T-helper 2 cell treated with Interferon-gamma antibody and Interleukin-4, amounts not matched to agents 5 μg/mL and 100 μg/mL, for 36 hours (primary cell): ENCODE results near the gene LARP4B.

Source experiments
- DNase-seq: peaks from one replicate; pipeline ENCODE4 v3.0.0; 2021; ENCODE audit warnings: low spot score
- H3K27ac Mint-ChIP-seq: one replicate; pipeline ENCODE4 v1.8.0; 2021; ENCODE audit warnings: mild to moderate bottlenecking, mixed read lengths
- H3K27me3 Mint-ChIP-seq: one replicate; pipeline ENCODE4 v1.8.0; 2021; ENCODE audit warnings: low read depth, mixed read lengths
- H3K36me3 Mint-ChIP-seq: one replicate; pipeline ENCODE4 v1.8.0; 2021; ENCODE audit warnings: low read depth, mixed read lengths
- H3K4me1 Mint-ChIP-seq: one replicate; pipeline ENCODE4 v1.8.0; 2021; ENCODE audit warnings: low read depth, mixed read lengths
- H3K4me3 Mint-ChIP-seq: one replicate; pipeline ENCODE4 v1.8.0; 2022; ENCODE audit warnings: mild to moderate bottlenecking, moderate library complexity, mixed read lengths
- H3K9me3 Mint-ChIP-seq: one replicate; pipeline ENCODE4 v1.8.0; 2021; ENCODE audit warnings: mixed read lengths

LARP4B gene

DNA sequence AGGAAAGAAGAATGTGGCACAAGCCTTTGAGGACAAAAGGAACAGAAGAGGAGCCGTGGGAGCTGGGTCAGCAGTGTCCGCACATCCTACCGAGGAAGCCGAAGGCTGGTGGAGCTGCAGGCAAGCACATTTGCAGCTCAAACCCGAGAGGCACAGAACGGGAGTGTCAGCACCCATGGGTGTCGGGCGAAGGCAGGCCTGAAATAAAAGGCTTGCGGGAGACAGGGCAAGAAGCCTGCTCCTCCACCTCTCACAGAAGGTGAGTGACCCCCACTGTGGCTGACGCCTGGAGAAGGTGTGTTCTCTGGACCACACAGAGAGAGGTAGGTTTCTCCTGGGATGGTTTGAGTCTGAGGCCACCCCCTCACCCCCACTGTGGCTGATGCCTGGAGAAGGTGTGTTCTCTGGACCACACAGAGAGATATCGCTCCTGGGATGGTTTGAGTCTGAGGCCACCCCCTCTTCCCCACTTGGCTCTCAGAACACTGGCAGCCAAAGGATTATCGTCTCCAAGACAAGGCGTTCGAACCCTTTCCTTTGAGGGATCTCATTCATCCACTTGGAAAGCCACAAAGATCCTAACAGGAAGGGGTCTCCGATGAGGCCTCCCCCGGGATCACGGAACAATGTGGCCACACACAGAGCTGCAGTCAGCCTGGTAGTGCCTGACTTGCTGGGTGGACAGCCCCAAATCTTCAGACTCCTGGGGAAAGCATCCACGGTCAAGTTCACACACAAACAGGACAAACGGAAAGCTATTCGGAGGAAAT is 35.1 kb upstream of the LARP4B start:
- Mint-ChIP-seq H3K4me1 (peaks cover 11% of the 10 kb centered on the region), H3K9me3 (peaks cover 6% of the 10 kb centered on the region), H3K27me3 (peaks cover 22% of the 10 kb centered on the region), H3K36me3 (peaks cover 4% of the 10 kb centered on the region), H3K27ac (peak overlapping the region; percentile 29), H3K4me3 (peak overlapping the region; percentile 39)
- no peak for DNase-seq

DNA sequence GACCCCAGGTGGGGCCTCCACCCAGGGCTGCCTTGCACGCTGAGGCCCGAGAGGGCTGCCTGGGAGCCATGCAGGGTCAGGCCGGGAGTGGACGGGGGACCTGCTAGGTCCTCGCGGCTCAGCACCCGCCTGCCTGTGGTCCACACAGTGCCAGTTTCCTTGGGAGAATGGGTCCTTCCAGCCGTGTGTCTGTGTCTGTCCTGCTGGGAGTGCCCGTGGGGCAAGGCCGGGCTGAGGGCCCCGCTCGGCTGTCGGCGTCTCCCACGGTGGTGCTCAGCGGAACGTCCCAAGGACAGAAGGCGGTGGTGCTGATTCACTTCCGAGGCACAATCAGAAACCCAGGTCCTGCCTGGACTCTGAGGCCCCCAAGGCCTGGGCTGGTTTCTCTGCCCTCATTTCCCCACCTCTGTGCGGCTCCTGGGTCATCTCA is 33.5 kb upstream of the LARP4B start:
- Mint-ChIP-seq H3K9me3 (peaks cover 6% of the 10 kb centered on the region), H3K36me3 (peaks cover 4% of the 10 kb centered on the region), H3K4me1 (peaks cover 11% of the 10 kb centered on the region), H3K27me3 (peaks cover 18% of the 10 kb centered on the region), H3K27ac (no peak overlapping the region), H3K4me3 (no peak overlapping the region)
- DNase-seq = no peak

DNA sequence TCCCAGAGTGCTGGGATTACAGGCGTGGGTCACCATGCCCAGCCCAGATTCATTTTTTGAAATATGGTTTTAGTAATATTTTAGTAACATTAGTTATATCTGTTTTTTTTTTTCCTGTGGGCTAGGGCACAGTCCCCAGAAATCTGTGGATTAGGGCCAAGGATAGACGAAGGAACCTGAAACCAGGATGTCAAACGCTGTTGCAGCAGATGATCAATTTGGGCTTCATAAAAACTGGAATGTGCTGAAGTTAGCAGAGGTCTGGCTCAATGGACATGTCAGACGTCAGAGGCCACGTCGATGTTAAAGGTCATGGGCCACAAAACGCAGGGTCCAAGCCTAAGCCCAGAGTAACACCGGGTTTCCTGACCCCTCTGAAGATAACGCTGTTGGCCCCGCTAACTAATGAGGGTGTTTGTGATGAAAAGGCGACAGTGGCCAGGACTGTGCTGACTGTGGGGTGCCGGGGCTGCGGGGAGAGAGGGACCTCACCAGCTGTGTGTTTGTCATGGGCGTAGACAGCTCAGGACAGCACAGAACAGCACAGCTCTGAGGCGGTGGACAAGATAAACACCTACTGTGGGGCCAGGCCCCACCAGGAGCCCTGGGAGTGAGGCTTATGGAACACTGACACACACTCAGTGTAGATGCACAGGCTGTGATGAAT is 32.9 kb upstream of the LARP4B start:
- Mint-ChIP-seq H3K9me3 (peaks cover 6% of the 10 kb centered on the region), H3K4me1 (peaks cover 11% of the 10 kb centered on the region), H3K27me3 (peaks cover 15% of the 10 kb centered on the region), H3K27ac (no peak overlapping the region), H3K36me3 (peaks cover 4% of the 10 kb centered on the region), H3K4me3 (no peak overlapping the region)
- no peak for DNase-seq

DNA sequence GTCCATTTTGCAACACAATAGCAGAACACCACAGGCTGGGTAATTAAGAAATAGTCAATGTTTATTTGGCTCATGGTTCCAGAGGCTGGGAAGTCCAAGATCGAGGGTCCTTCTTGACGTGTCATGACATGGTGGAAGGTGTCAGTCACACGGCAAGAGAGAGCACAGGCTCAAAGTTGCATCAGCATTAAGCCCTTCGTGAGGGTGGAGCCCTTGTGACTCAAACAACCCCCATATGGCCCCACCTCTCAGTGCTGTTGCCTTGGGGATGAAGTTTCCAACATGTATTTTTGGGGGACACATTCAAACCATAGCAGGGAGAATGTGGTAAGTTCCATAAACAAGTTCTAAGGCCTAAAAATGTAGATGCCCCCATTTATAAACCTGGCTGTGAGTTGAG is 32.1 kb upstream of the LARP4B start:
- Mint-ChIP-seq H3K4me1 (peaks cover 9% of the 10 kb centered on the region), H3K36me3 (peaks cover 4% of the 10 kb centered on the region), H3K9me3 (peaks cover 6% of the 10 kb centered on the region), H3K4me3 (no peak overlapping the region), H3K27me3 (peaks cover 10% of the 10 kb centered on the region), H3K27ac (no peak overlapping the region)
- no peak for DNase-seq

DNA sequence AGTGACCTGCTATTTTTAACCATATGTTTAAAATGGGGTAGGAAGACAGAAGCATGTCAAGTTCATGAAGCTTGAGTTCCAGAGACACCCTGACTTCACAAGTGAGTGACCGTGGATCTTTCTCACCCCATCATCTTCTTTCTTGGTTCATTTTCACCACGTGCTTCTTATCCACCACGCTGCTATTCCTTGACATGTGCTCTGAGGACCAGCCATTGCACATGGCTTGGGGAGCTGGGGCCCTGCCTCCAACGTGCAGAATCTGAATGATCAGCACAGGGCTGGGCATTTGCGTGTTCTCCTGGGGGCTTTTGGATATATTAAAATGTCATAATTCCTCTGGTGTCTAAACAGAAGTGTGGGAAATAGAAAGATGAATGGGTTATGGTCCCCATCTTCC is 31.7 kb upstream of the LARP4B start:
- H3K36me3 Mint-ChIP-seq = peaks cover 4% of the 10 kb centered on the region
- DNase-seq = no peak
- H3K27ac Mint-ChIP-seq = no peak overlapping the region
- peaks cover 9% of the 10 kb centered on the region for H3K4me1 Mint-ChIP-seq
- peaks cover 8% of the 10 kb centered on the region for H3K27me3 Mint-ChIP-seq
- no peak overlapping the region for H3K4me3 Mint-ChIP-seq
- peaks cover 6% of the 10 kb centered on the region for H3K9me3 Mint-ChIP-seq

DNA sequence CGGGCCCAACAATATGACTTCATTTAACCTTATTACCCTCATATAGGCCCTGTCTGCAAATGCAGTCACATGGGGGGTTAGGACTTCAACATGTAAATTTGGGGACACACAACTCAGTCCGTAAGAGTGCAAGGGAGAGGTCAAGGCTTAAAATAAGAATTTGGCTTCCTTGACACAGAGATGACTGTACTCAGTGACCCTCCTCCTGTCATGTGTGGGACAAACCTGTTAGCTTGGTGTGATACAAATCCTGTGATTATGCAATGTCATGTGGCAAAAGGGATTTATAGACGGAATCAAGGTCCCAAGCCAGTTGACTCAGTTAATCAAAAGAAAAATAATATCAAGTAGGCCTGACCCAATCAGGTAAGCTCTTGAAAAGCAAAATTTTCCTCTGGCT is 30.8 kb upstream of the LARP4B start:
- H3K27me3 Mint-ChIP-seq = peaks cover 11% of the 10 kb centered on the region
- DNase-seq = no peak
- no peak overlapping the region for H3K4me3 Mint-ChIP-seq
- H3K4me1 Mint-ChIP-seq = peaks cover 5% of the 10 kb centered on the region
- H3K36me3 Mint-ChIP-seq = peaks cover 3% of the 10 kb centered on the region
- H3K9me3 Mint-ChIP-seq = peaks cover 5% of the 10 kb centered on the region
- no peak overlapping the region for H3K27ac Mint-ChIP-seq

DNA sequence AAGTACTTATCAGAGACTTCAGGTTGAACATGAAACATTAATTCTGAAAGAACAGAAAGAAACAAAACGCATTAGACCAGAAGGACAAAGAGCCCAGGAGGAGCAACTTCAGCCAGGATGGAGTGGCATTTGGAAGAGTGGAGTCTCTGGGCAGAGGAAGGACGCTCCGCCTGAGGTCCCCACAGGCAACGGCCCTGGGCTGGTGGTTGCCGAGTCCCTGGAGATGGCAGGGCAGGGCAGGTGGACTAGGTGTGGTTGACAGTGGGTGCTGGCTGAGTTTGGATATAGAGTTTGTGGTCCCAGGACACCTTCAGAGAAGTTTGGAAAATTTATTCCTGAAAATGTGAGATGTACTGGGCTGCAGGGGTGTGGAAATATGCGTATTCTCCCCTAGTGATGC is 27.4 kb upstream of the LARP4B start:
- Mint-ChIP-seq H3K9me3 (no peaks in the 10 kb centered on the region), H3K27ac (no peak overlapping the region), H3K27me3 (peaks cover 13% of the 10 kb centered on the region), H3K36me3 (no peaks in the 10 kb centered on the region), H3K4me1 (no peaks in the 10 kb centered on the region), H3K4me3 (no peak overlapping the region)
- DNase-seq = no peak

DNA sequence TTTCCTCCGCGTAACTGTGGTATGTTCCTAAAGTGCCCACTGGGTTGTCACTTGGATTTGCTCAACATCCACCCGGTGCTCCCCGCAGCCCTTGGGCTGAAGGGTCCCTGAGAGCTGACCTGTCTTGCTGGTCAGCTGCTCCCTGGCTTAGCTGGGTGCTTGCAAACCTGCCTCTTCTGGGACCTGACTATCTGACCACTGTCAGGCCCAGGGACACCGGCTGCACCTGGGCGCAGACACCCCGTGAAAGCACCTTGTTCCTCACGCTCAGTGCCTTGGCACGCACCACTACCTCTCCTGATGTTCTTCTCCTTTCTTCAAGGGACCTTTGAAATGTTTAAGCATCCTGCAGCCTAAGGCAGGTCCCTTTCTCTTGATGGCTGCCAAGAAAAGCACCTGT is 26.6 kb upstream of the LARP4B start:
- H3K4me1 Mint-ChIP-seq = no peaks in the 10 kb centered on the region
- H3K9me3 Mint-ChIP-seq = no peaks in the 10 kb centered on the region
- H3K27ac Mint-ChIP-seq = no peak overlapping the region
- H3K4me3 Mint-ChIP-seq = no peak overlapping the region
- no peak for DNase-seq
- peaks cover 13% of the 10 kb centered on the region for H3K27me3 Mint-ChIP-seq
- no peaks in the 10 kb centered on the region for H3K36me3 Mint-ChIP-seq

DNA sequence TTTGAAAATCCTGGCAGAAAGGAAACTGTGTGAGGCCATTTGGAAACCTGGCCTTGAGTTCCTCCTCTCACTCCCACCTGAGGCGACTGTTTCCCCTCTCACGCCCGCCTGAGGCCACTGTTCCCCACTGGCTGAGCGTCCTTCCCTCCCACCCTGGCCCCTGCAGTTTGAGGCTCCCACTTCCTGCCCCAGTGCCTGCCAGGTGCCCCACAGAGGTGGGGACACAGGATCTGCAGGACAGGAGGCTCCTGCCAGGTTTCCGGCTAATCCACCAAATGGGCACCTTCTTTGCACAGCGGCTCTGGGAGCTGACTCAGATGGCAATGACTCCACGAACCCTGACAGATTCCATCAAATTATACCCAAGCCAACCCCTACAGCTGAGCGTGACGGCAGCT is 24.3 kb upstream of the LARP4B start:
- Mint-ChIP-seq H3K27ac (no peak overlapping the region), H3K36me3 (no peaks in the 10 kb centered on the region), H3K27me3 (peaks cover 16% of the 10 kb centered on the region), H3K9me3 (no peaks in the 10 kb centered on the region), H3K4me3 (no peak overlapping the region), H3K4me1 (no peaks in the 10 kb centered on the region)
- no peak for DNase-seq

DNA sequence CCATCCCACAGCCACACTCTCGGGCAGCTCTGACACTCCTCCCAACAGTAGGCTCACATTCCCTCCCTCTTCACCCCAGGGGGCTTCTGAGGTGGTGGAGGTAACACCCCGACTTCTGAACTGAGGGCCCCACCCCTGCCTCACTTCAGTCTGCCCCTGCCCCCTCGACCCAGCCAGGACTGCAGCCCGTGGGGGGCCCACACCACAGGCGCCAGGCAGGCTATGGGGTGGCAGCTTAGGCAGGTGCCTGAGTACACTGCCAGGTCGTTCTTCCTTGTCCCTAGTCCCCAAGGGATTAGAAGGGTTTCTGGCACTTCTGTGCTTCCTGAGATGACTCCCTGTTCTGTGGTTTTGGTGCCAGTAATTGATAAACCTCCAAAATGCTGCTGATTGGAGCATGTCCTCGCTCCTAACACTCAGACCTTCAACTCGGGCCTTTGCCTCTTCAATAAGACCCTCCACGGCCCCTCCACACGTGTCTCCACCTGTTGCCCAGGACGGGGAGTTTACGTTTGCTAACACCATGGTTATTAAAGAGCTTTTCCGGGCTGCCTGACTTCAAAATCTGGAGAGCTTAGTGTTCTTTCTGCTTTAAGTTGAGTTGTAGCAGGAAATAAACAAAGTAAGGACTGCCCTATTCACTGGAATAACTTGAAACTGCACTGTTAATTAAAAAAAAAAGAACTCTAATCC is 23.8 kb upstream of the LARP4B start:
- no peak for DNase-seq
- peaks cover 17% of the 10 kb centered on the region for H3K27me3 Mint-ChIP-seq
- no peaks in the 10 kb centered on the region for H3K36me3 Mint-ChIP-seq
- no peak overlapping the region for H3K4me3 Mint-ChIP-seq
- H3K27ac Mint-ChIP-seq = no peak overlapping the region
- H3K4me1 Mint-ChIP-seq = no peaks in the 10 kb centered on the region
- no peaks in the 10 kb centered on the region for H3K9me3 Mint-ChIP-seq

DNA sequence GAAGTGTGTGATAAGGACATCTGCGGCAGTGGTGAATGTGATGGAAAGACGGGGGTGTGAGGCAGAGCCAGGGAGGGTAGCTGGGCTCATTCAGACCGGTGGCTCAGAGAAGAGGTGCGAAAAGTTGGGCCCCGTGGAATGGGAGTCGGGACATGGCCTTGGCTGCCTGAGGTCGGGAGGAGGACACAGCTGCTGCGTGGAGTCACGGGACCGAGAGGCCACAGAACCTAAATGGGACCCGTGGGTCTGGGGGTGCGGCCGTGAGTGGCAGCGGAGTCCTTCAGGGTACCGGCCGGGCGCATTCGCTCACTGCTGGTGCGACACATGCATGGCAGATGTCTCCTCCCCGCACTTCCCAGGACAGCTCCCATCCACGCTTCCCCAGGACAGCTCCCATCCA is 22.9 kb upstream of the LARP4B start:
- H3K27ac Mint-ChIP-seq = no peak overlapping the region
- H3K9me3 Mint-ChIP-seq = no peaks in the 10 kb centered on the region
- DNase-seq = no peak
- H3K27me3 Mint-ChIP-seq = peaks cover 14% of the 10 kb centered on the region
- H3K4me1 Mint-ChIP-seq = no peaks in the 10 kb centered on the region
- no peaks in the 10 kb centered on the region for H3K36me3 Mint-ChIP-seq
- no peak overlapping the region for H3K4me3 Mint-ChIP-seq

DNA sequence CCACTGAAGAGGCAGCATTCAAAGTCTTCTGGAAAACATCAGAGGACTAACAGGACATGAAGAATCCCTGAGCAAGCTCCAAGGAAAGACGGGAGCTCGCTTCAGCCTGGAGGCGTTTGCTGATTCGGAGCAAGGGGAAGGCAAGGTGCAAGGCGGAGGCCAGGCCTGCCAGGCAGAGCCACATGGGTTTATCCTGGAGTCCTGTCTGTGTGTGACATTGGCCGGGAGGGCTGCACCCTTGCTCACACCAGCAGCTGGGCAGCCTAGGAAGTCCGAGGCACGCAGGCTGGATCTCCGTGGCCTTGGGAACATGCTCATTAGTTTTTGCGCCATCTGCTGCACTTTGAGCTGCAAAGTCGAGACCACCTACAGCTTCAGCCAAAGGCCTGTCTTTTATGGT is 22.3 kb upstream of the LARP4B start:
- Mint-ChIP-seq H3K9me3 (no peaks in the 10 kb centered on the region), H3K36me3 (no peaks in the 10 kb centered on the region), H3K4me3 (no peak overlapping the region), H3K4me1 (no peaks in the 10 kb centered on the region), H3K27me3 (peaks cover 12% of the 10 kb centered on the region), H3K27ac (no peak overlapping the region)
- DNase-seq = no peak

DNA sequence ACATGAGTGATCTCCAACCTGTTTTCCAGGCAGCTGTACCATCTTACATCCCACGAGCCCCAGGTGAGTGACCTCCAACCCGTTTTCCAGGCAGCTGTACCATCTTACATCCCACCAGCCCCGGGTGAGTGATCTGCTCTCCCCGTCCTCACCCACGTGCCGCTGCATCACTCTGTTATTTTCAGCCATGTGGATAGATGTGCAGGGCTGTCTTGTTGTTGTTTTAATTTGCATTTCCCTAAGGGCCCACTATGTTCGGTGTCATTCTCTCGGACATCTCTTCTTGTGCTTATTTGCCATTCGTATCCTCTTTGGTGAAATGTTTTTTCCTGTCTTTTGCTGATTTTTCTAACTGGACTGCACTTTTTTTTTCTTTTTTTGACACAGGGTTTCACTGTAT is 17.9 kb upstream of the LARP4B start:
- no peak for DNase-seq
- Mint-ChIP-seq H3K27me3 (peaks cover 6% of the 10 kb centered on the region), H3K36me3 (no peaks in the 10 kb centered on the region), H3K4me1 (peaks cover 3% of the 10 kb centered on the region), H3K9me3 (no peaks in the 10 kb centered on the region), H3K4me3 (no peak overlapping the region), H3K27ac (no peak overlapping the region)

DNA sequence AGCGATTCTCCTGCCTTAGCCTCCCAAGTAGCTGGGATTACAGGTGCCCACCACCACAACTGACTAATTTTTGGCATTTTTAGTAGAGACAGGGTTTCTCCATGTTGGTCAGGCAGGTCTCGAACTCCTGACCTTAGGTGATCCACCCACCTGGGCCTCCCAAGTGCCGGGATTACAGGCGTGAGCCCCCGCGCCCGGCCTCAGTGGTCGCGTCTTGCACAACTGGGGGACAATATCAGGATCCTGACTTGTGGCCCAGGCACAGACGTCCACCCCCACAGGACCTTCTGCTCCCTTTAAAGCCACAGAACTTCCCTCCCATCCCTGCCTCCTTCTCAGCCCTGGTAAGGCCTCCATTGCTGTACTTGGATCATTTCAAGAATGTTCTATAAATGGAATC is 16.8 kb upstream of the LARP4B start:
- H3K4me3 Mint-ChIP-seq = no peak overlapping the region
- H3K27ac Mint-ChIP-seq = no peak overlapping the region
- no peaks in the 10 kb centered on the region for H3K9me3 Mint-ChIP-seq
- H3K27me3 Mint-ChIP-seq = peaks cover 4% of the 10 kb centered on the region
- DNase-seq = no peak
- peaks cover 10% of the 10 kb centered on the region for H3K4me1 Mint-ChIP-seq
- H3K36me3 Mint-ChIP-seq = no peaks in the 10 kb centered on the region
